IPS DF 6.9 (cell line): ENCODE data around the gene SRRM4.
A peak's percentile ranks its signal among the peaks of the same experiment; 100 is the strongest.
"Not testable (repeated sequence)": the region's sequence is repeated elsewhere in the genome, so short reads cannot be mapped to it uniquely, and the experiment has no call there.

Experiments
- DNase-seq: peaks from one replicate; pipeline ENCODE4 v3.0.0-alpha.2; 2013; ENCODE audit warnings: low read depth, low spot score
- H3K27ac ChIP-seq: one replicate; pipeline ENCODE4 v1.5.1; 2013; ENCODE audit warnings: low read length, control low read depth
- H3K27me3 ChIP-seq: 2 replicates; pipeline ENCODE4 v1.6.1; 2013; ENCODE audit warnings: mild to moderate bottlenecking, low read length; ENCODE audit not compliant: control insufficient read depth, insufficient read depth
- H3K36me3 ChIP-seq: 2 replicates; pipeline ENCODE4 v1.6.1; 2013; ENCODE audit warnings: low read length; ENCODE audit not compliant: control insufficient read depth, insufficient read depth
- H3K4me1 ChIP-seq: 2 replicates; pipeline ENCODE4 v1.6.1; 2013; ENCODE audit warnings: low read length; ENCODE audit not compliant: control insufficient read depth, insufficient read depth
- H3K4me3 ChIP-seq: 2 replicates; pipeline ENCODE4 v1.5.1; 2013; ENCODE audit warnings: mild to moderate bottlenecking, low read length
- H3K9me3 ChIP-seq: 2 replicates; pipeline ENCODE4 v1.6.1; 2013; ENCODE audit warnings: low read length, inconsistent platforms; ENCODE audit not compliant: control insufficient read depth, insufficient read depth
- WGBS: extraction: QIAGEN DNeasy Blood & Tissue Kit; methylation state at CpG from one replicate; pipeline ENCODE4 v1.1.7; 2013; ENCODE audit warnings: mixed read lengths, missing lambda C conversion rate; ENCODE audit not compliant: insufficient read length, insufficient coverage; 5-methylcytosine and 5-hydroxymethylcytosine counted together

SRRM4 gene

DNA sequence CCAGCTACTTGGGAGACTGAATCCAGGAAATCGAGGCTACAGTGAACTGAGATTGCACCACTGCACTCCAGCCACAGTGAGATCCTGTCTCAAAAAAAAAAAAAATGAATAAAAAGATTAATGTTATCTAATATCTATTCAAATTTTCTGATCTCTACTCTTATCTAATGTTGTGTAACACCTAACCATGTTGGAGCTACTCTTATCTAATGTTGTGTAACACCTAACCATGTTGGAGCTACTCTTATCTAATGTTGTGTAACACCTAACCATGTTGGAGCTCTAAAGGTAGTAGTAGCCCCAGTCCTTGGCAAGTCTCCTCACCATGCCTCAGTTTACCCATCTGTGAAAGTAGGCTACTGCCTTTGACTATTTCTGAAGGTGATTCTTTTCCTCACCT lies 26.9 kb downstream of the SRRM4 start:
- not testable (repeated sequence) for H3K9me3 ChIP-seq, H3K27me3 ChIP-seq, H3K27ac ChIP-seq, H3K4me3 ChIP-seq, DNase-seq, H3K36me3 ChIP-seq, H3K4me1 ChIP-seq
- no CpG with 5 or more reads among the region's 1 CpG for WGBS

DNA sequence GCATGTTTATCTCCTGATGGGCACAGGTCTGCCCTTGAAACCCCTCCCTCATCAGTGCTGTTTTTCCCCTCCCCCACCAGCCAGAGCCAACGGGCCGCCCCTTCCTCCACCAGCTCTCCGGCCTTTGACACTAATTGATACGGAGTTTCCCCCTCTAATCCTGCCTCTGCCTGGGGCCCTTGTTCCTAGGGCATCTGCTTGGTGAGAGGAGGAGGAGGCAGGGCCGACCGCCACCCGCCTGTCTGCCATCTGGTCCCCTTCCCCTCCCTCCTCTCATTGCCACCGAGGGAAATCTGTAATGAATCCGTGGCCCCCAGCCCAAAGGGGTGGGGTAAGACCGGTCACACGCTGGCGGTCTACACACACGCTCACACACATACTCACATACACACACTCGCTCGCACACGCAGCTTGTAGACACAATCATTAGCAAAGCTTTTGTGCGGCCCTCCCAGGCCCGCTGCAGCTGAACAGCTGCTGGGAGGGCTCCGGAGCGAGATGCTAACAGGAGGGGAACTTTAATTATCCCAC lies 27.4 kb downstream of the SRRM4 start:
- Histone ChIP-seq H3K4me1 (peaks cover 7% of the 10 kb centered on the region), H3K36me3 (no peaks in the 10 kb centered on the region), H3K4me3 (peak overlapping the region; percentile 8; the same call in 1 of the 2 replicates), H3K27me3 (no peaks in the 10 kb centered on the region), H3K9me3 (no peaks in the 10 kb centered on the region), H3K27ac (no peak overlapping the region)
- DNase-seq = no peak
- WGBS = no CpG with 5 or more reads among the region's 20 CpGs

DNA sequence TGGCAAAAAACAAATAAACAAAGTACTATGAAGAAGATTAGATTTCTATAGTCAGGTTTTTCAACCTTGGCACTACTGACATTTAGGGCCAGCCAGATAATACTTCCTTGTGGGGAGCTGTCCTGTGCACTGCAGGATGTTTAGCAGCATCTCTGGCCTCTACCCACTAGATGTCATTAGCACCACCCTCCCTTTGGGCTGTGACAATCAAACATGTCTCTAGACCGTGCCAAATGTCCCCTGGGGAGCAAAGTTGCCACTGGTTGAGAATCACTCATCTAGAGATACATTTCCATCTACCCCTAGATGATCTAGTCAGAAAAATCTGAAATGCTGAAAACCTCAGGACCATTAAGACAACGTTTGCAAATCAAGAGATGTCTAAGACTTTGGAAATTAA lies 29.9 kb downstream of the SRRM4 start:
- Histone ChIP-seq H3K4me1 (peaks cover 2% of the 10 kb centered on the region; the same call in 1 of the 2 replicates), H3K9me3 (no peaks in the 10 kb centered on the region), H3K27ac (no peak overlapping the region), H3K36me3 (no peaks in the 10 kb centered on the region), H3K4me3 (no peak overlapping the region), H3K27me3 (no peaks in the 10 kb centered on the region; the same call in 1 of the 2 replicates)
- DNase-seq = no peak
- no CpG with 5 or more reads among the region's 2 CpGs for WGBS

DNA sequence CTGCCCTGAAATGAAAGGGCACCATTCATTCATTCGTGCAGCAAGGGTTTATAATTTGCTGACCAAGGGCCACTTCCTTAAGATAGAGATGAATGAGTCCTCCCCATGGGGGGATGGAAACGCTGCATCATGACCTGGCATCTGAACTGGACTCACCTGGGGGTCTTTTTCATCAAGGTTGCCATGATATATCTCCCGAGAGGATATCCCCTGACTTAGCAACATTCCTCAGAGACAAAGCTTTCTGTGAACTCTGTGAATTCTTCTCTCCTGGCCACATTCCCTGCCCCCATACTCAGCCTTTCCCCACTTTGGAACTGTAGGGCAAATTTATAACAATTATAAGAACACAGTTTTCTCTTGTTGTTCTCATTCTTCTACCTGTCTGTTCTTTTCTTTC lies 30.8 kb downstream of the SRRM4 start:
- H3K4me3 ChIP-seq = no peak overlapping the region
- WGBS = no CpG with 5 or more reads among the region's 3 CpGs
- DNase-seq = no peak
- H3K9me3 ChIP-seq = no peaks in the 10 kb centered on the region
- H3K36me3 ChIP-seq = no peaks in the 10 kb centered on the region
- no peaks in the 10 kb centered on the region; the same call in 1 of the 2 replicates for H3K27me3 ChIP-seq
- H3K27ac ChIP-seq = no peak overlapping the region
- H3K4me1 ChIP-seq = no peaks in the 10 kb centered on the region; the same call in 1 of the 2 replicates

DNA sequence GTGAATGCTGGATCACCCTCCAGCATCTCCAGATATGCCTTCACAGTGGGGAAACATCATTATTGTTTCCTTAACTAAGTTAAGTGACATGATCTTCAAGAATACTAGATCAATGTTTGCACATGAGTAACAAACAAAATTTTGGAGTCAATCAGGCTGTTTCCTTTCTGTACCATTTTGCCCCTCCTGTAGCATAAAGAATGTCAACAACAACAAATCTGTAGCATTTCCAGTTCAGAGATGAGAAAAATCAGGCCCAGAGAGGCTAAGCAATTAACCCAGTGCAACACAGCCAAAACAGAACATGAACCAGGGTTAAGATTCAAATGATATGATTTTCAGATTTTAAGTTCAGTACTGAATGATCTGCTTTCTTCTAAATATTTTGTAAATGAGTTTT lies 31.7 kb downstream of the SRRM4 start:
- H3K36me3 ChIP-seq = no peaks in the 10 kb centered on the region
- H3K4me3 ChIP-seq = no peak overlapping the region

DNA sequence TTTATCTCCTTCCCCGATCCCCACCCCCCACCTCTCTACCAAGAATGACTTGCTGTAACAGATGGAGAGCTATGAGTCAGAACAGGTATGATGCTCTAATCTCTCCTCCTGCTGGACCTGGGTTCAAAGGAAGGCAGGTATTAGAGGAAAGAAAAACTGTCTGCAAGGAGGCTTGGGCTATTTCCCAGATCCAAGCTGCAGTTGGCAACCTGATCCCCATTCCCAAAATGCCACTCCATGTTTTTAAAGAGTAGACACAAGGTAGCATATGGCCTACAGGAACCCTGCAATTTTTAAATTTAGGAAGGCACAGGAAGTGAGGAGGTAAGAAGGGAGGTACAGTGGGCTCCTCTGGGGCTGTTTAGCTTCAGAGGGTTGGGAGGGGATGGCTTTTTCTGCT lies 33.0 kb downstream of the SRRM4 start:
- Histone ChIP-seq H3K27me3 (no peaks in the 10 kb centered on the region; the same call in 1 of the 2 replicates), H3K9me3 (no peaks in the 10 kb centered on the region), H3K4me1 (peaks cover 1% of the 10 kb centered on the region; the same call in 1 of the 2 replicates), H3K4me3 (no peak overlapping the region), H3K36me3 (no peaks in the 10 kb centered on the region), H3K27ac (no peak overlapping the region)
- WGBS = no CpG with 5 or more reads among the region's 1 CpG
- no peak for DNase-seq

More for the DNA sequence above, 31.7 kb downstream of the SRRM4 start:
- no peak for DNase-seq
- Histone ChIP-seq H3K27ac (no peak overlapping the region), H3K4me1 (peaks cover 1% of the 10 kb centered on the region; the same call in 1 of the 2 replicates), H3K9me3 (no peaks in the 10 kb centered on the region), H3K27me3 (no peaks in the 10 kb centered on the region; the same call in 1 of the 2 replicates)

DNA sequence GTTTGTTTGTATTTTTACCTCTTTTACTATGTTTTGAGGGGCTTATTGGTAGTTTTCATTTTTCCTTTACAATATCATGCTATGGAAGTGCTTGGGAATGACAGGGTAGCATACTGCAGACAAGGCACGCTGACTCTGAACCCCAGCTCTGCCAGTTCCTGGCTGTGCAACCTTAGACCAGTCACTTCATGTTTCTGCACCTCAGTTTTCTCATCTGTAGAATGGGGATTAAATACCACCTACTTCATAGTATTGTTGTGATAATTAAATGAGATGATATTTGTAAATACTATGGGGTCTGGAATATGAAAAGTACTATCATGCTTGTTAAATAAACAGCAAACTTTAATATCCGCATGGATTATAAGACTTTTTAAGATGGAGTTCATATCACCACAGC lies 35.4 kb downstream of the SRRM4 start:
- peaks cover 1% of the 10 kb centered on the region; the same call in 1 of the 2 replicates for H3K4me1 ChIP-seq
- H3K4me3 ChIP-seq = no peak overlapping the region
- no peaks in the 10 kb centered on the region for H3K9me3 ChIP-seq
- no peak overlapping the region for H3K27ac ChIP-seq
- no CpG with 5 or more reads among the region's 2 CpGs for WGBS
- H3K27me3 ChIP-seq = no peaks in the 10 kb centered on the region; the same call in 1 of the 2 replicates
- no peaks in the 10 kb centered on the region for H3K36me3 ChIP-seq
- DNase-seq = no peak

DNA sequence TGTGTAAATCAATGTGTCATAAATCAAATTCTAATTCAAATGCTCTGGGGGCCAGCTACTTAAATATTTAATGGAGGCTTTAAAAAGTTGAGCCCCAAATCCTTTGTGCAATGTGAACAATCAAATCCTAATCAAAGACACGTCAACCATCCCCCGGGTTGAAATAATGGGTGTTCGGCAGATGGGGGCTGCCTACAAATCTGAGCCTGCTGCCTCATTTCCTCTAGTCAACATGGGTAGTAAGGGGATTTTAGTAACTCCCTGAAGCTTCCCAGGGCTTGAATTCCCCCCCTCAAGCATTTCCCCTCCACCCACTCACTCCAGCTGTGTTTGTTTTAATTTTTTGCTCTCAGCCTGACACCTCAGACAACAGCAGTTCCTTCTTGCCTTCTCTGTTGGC lies 37.8 kb downstream of the SRRM4 start:
- DNase-seq = no peak
- Histone ChIP-seq H3K4me1 (0 out of 2 replicates have a peak, but pooled peaks cover 1% of the 10 kb centered on the region), H3K27me3 (no peaks in the 10 kb centered on the region; the same call in 1 of the 2 replicates), H3K4me3 (no peak overlapping the region), H3K27ac (no peak overlapping the region), H3K36me3 (no peaks in the 10 kb centered on the region), H3K9me3 (no peaks in the 10 kb centered on the region)
- WGBS = no CpG with 5 or more reads among the region's 3 CpGs

DNA sequence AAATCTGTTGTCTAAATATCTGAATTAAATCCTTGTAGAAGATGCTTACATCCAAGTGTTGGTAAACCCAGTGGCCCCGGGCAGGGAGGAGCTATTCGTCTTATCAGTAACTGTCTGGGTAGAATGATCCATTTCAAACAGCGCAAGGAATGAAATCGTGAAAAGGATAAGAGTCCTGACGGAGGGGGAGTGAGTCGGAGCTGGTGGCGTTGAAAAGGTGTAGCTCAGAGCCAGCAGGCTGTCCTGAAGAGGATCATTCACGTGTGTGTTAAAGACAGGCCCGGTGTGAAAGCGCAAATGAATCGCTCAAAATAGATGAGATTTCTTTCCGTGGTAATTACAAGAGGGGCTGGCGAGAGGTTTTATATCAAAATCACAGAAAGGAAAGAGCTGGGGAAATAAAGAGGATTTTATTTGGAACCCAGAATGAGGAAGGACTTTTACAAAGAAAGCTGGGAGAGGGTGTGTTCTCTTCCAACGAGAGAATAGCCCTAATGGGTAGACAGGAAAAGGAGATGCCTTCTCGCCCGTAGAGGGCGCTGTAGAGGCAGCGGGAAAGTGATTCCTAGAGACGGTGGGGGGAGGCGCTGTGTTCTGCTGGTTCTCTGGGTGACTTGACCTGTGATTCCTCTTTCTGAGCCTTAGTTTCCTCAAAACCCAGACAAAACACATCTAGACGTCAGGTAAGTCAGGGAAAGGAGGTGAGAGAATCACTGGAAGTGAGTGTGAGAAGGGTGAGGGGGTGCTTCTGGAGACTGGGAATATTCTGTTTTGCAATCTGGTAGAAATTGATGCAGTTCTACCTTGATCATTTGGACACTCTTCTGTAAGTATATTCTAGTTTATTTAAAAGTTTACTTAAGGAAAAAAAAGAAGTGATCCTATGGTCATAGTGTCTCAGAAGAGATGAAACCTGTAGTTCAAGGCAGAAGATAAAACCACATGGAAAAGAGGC lies 39.3 kb downstream of the SRRM4 start:
- WGBS = no CpG with 5 or more reads among the region's 21 CpGs
- Histone ChIP-seq H3K27ac (no peak overlapping the region), H3K4me3 (no peak overlapping the region), H3K27me3 (no peaks in the 10 kb centered on the region), H3K4me1 (0 out of 2 replicates have a peak, but pooled peaks cover 1% of the 10 kb centered on the region), H3K9me3 (no peaks in the 10 kb centered on the region), H3K36me3 (no peaks in the 10 kb centered on the region)
- peak; percentile 93 for DNase-seq

DNA sequence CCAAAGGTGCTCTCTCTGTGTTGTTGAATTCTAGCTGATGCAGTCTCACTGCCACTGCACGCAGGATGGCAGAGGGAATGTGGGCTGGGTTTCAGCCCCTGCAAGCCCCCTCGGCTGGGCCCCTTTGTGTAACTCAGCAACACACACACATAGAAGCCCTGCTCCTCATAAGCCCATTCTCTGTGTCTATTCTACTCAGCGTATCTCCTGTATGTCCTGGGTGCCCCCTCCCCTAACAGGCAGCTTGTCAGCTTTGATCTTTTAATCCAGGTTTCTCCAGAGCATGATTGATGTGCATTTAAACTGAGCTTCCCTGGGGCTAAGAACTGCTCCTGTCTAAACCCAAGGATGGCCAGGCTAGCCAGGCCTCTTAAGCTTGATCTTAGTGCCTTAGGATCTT lies 43.0 kb downstream of the SRRM4 start:
- WGBS = no CpG with 5 or more reads among the region's 3 CpGs
- Histone ChIP-seq H3K36me3 (no peaks in the 10 kb centered on the region), H3K9me3 (no peaks in the 10 kb centered on the region), H3K4me3 (no peak overlapping the region), H3K27ac (no peak overlapping the region), H3K27me3 (no peaks in the 10 kb centered on the region), H3K4me1 (no peaks in the 10 kb centered on the region)
- DNase-seq = no peak
